Fibroblast of lung (primary cell): ENCODE measurements around the gene RMND5B. TPM values are rescaled to one million over a fixed set of nuclear protein-coding genes. Genes with fewer than 3 reads are reported as not detected.

ENCODE experiments used
- DNase-seq, 2 donors: peaks; one replicate each; pipeline versions ENCODE4 v3.0.0 to v3.0.0-alpha.2; 2010; ENCODE audit warnings: low read depth in 2 of 2
- H2AFZ ChIP-seq: 2 replicates; pipeline ENCODE4 v1.5.1; 2012; ENCODE audit warnings: low read length, control low read depth, inconsistent platforms
- H3K27ac ChIP-seq: 2 replicates; pipeline ENCODE4 v1.5.1; 2011; ENCODE audit warnings: low read length, control low read depth; ENCODE audit not compliant: insufficient read depth
- H3K27me3 ChIP-seq: 2 replicates; pipeline ENCODE4 v1.5.1; 2011; ENCODE audit warnings: mild to moderate bottlenecking, low read length; ENCODE audit not compliant: control insufficient read depth, insufficient read depth
- H3K36me3 ChIP-seq: 2 replicates; pipeline ENCODE4 v1.5.1; 2011; ENCODE audit warnings: low read length; ENCODE audit not compliant: control insufficient read depth, insufficient read depth
- H3K4me1 ChIP-seq: 2 replicates; pipeline ENCODE4 v1.5.1; 2011; ENCODE audit warnings: low read length; ENCODE audit not compliant: control insufficient read depth, insufficient read depth; ENCODE audit errors: extremely low read depth
- H3K4me2 ChIP-seq: 2 replicates; pipeline ENCODE4 v1.5.1; 2011; ENCODE audit warnings: low read length, control low read depth; ENCODE audit not compliant: insufficient read depth; ENCODE audit errors: extremely low read depth
- H3K4me3 ChIP-seq, 4 experiments: fragments of 200-600 bp in 1 of 4; sonication (generic) in 1 of 4; replicated peaks in 1 of 4; 2 replicates each; pipeline ENCODE4 v1.5.1; 2011 to 2016; ENCODE audit warnings: low read length in 4 of 4, low read depth in 3 of 4, mild to moderate bottlenecking in 3 of 4, control low read depth in 2 of 4, inconsistent platforms in 1 of 4, mixed read lengths in 1 of 4; ENCODE audit not compliant: insufficient read depth in 1 of 4; ENCODE audit errors: control extremely low read depth in 1 of 4
- H3K79me2 ChIP-seq: 2 replicates; pipeline ENCODE4 v1.5.1; 2012; ENCODE audit warnings: mild to moderate bottlenecking, low read length, inconsistent platforms; ENCODE audit not compliant: control insufficient read depth, insufficient read depth
- H3K9ac ChIP-seq: 2 replicates; pipeline ENCODE4 v1.5.1; 2011; ENCODE audit warnings: mild to moderate bottlenecking, low read length, control low read depth; ENCODE audit not compliant: insufficient read depth
- H3K9me3 ChIP-seq: 2 replicates; pipeline ENCODE4 v1.5.1; 2012; ENCODE audit warnings: low read depth, low read length; ENCODE audit not compliant: control insufficient read depth, insufficient read depth
- H4K20me1 ChIP-seq: 2 replicates; pipeline ENCODE4 v1.5.1; 2011; ENCODE audit warnings: low read length; ENCODE audit not compliant: control insufficient read depth, insufficient read depth; ENCODE audit errors: extremely low read depth
- CTCF ChIP-seq, 2 donors: IDR thresholded peaks in 1 of 2; conservative IDR thresholded peaks in 1 of 2; 1 replicate in 1 of 2; 2 replicates in 1 of 2; pipeline ENCODE4 v1.5.1; 2011 to 2012; ENCODE audit warnings: low read length in 2 of 2, control low read depth in 1 of 2, inconsistent platforms in 1 of 2, low read depth in 1 of 2, mild to moderate bottlenecking in 1 of 2
- EZH2 ChIP-seq: IDR thresholded peaks from 2 replicates; pipeline ENCODE4 v1.5.1; 2012; ENCODE audit warnings: low read length, control low read depth, mild to moderate bottlenecking; ENCODE audit errors: missing control alignments
- polyA plus RNA-seq, 2 donors: library from polyadenylated mRNA; depleted of rRNA in 1 of 2; stranded (reverse) in 1 of 2; unstranded in 1 of 2; fragments of >200 nt; gene quantifications; 2 replicates each; pipeline ENCODE4 v1.2.1, GENCODE V29; 2011 to 2012; ENCODE audit warnings: missing spikeins in 1 of 2
- total RNA-seq: library from RNA; depleted of rRNA; stranded (reverse); fragments of >200 nt; gene quantifications from 2 replicates; pipeline ENCODE4 v1.2.1, GENCODE V29; 2014

The RMND5B gene
- total and polyA plus RNA-seq, 2 donors (not counting 1 experiment from before 2014, with no cell fraction given): 22.3 to 22.5 TPM

DNA sequence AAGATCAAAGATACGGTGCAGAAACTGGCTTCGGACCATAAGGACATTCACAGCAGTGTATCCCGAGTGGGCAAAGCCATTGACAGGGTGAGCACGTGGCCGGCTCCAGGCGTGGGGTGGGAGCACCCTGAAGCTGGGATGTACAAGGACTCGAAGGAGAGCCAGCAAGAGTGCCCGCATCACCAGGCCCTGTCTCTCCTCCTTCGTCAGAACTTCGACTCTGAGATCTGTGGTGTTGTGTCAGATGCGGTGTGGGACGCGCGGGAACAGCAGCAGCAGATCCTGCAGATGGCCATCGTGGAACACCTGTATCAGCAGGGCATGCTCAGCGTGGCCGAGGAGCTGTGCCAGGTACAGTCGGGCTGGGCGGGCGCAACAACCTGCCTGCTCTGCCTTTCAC is 11.8 kb downstream of the RMND5B start:
- Histone ChIP-seq H3K4me1 (no peaks in the 10 kb centered on the region), H4K20me1 (no peaks in the 10 kb centered on the region), H3K9ac (no peak overlapping the region), H3K27ac (no peak overlapping the region), H3K79me2 (no peaks in the 10 kb centered on the region), H3K36me3 (peaks cover 19% of the 10 kb centered on the region), H3K4me2 (no peak overlapping the region), H2AFZ (no peak overlapping the region), H3K9me3 (no peaks in the 10 kb centered on the region), H3K27me3 (no peaks in the 10 kb centered on the region), H3K4me3 (no peak overlapping the region)
- no peak for TF ChIP-seq CTCF (conservative IDR thresholded peaks at IDR 0.05 in 1 of 2, IDR thresholded peaks at IDR 0.05 in 1 of 2; ENCODE audit: low read depth in 1 of 2, low read length in 2 of 2)
- TF ChIP-seq EZH2: no peak
- no peak for DNase-seq

DNA sequence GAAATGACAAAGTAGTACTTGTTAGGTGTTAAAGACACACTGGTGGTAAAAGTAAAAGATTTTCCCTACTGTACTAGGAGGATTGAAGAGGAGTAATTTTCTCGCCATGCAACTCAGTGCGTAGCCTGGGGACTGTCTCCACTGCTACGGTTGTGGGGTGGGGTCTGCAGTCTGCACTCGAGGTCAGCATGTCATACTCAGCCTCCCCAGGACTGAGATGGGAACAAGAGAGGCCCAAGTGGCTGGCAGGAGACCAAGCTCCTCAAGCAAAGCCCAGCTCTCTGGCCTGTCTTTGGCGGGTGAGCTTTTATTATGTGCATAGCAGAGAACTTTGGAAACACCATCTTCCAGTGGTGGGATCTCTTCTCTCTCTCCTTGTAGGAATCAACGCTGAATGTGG is 12.4 kb downstream of the RMND5B start:
- H3K27me3 ChIP-seq: no peaks in the 10 kb centered on the region
- H3K4me2 ChIP-seq: no peak overlapping the region
- H3K9me3 ChIP-seq: no peaks in the 10 kb centered on the region
- H3K4me1 ChIP-seq: no peaks in the 10 kb centered on the region
- TF ChIP-seq EZH2 (no peak), CTCF (conservative IDR thresholded peaks at IDR 0.05 in 1 of 2, IDR thresholded peaks at IDR 0.05 in 1 of 2; ENCODE audit: low read depth in 1 of 2, low read length in 2 of 2) (no peak)
- H3K9ac ChIP-seq: no peak overlapping the region
- H3K4me3 ChIP-seq: no peak overlapping the region
- H2AFZ ChIP-seq: no peak overlapping the region
- H3K79me2 ChIP-seq: no peaks in the 10 kb centered on the region
- no peak for DNase-seq
- H4K20me1 ChIP-seq: no peaks in the 10 kb centered on the region
- H3K27ac ChIP-seq: no peak overlapping the region
- H3K36me3 ChIP-seq: peaks cover 20% of the 10 kb centered on the region

DNA sequence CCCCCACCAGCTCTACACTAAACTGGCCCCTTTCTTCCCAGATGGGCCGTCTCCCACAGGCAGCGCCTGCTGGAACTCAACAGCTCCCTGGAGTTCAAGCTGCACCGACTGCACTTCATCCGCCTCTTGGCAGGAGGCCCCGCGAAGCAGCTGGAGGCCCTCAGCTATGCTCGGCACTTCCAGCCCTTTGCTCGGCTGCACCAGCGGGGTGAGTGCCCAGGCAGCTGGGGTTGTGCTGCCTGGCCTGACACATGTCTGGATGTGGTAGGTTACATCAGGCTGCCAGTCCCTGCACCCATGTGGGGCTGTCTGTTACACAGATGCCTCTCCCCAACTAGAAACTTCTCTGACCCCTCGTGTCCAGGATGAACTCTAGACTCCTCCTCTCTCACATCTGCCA is 13.1 kb downstream of the RMND5B start:
- no peaks in the 10 kb centered on the region for H4K20me1 ChIP-seq
- no peak overlapping the region for H3K9ac ChIP-seq
- H3K27ac ChIP-seq: no peak overlapping the region
- no peak overlapping the region for H2AFZ ChIP-seq
- no peaks in the 10 kb centered on the region for H3K79me2 ChIP-seq
- H3K4me1 ChIP-seq: no peaks in the 10 kb centered on the region
- H3K9me3 ChIP-seq: no peaks in the 10 kb centered on the region
- H3K36me3 ChIP-seq: peaks cover 20% of the 10 kb centered on the region
- no peak overlapping the region for H3K4me2 ChIP-seq
- no peaks in the 10 kb centered on the region for H3K27me3 ChIP-seq
- peak in 1 of 2 donors; percentile 86 for DNase-seq
- no peak overlapping the region for H3K4me3 ChIP-seq
- TF ChIP-seq EZH2: no peak
- no peak for TF ChIP-seq CTCF (conservative IDR thresholded peaks at IDR 0.05 in 1 of 2, IDR thresholded peaks at IDR 0.05 in 1 of 2; ENCODE audit: low read depth in 1 of 2, low read length in 2 of 2)
